AG10803 (cell line): ENCODE data around the gene SF3B6.
"Not testable (repeated sequence)": the region's sequence is repeated elsewhere in the genome, so short reads cannot be mapped to it uniquely, and the experiment has no call there.

Experiments
- DNase-seq: peaks from one replicate; pipeline ENCODE4 v3.0.0; 2010; ENCODE audit warnings: low read depth
- H3K4me3 ChIP-seq: 2 replicates; pipeline ENCODE4 v1.5.1; 2011; ENCODE audit warnings: mild to moderate bottlenecking, low read length, control low read depth
- TF ChIP-seq, protein P1 (sequence below): conservative IDR thresholded peaks from 2 replicates; pipeline ENCODE4 v1.5.1; 2011; ENCODE audit warnings: mild to moderate bottlenecking, low read length, control low read depth, inconsistent platforms

The SF3B6 gene

DNA sequence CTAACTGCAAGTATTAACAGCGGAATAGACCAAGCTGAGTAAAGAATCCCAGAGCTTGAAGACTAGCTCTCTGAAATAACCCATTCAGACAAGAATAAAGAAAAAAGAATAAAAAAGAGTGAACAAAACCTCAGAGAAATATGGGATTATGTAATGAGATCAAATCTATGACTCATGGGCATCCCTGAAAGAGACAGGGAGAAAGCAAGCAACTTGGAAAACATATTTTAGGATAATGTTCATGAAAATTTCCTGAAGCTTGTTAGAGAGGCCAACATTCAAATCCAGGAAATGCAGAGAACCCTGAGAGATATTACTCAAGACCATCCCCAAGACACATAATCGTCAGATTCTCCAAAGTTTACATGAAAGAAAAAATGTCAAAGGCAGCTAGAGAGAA is 29.7 kb upstream of the SF3B6 start:
- H3K4me3 ChIP-seq: no peak overlapping the region
- TF ChIP-seq, protein P1, sequence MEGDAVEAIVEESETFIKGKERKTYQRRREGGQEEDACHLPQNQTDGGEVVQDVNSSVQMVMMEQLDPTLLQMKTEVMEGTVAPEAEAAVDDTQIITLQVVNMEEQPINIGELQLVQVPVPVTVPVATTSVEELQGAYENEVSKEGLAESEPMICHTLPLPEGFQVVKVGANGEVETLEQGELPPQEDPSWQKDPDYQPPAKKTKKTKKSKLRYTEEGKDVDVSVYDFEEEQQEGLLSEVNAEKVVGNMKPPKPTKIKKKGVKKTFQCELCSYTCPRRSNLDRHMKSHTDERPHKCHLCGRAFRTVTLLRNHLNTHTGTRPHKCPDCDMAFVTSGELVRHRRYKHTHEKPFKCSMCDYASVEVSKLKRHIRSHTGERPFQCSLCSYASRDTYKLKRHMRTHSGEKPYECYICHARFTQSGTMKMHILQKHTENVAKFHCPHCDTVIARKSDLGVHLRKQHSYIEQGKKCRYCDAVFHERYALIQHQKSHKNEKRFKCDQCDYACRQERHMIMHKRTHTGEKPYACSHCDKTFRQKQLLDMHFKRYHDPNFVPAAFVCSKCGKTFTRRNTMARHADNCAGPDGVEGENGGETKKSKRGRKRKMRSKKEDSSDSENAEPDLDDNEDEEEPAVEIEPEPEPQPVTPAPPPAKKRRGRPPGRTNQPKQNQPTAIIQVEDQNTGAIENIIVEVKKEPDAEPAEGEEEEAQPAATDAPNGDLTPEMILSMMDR: no peak
- DNase-seq: peak; percentile 46

DNA sequence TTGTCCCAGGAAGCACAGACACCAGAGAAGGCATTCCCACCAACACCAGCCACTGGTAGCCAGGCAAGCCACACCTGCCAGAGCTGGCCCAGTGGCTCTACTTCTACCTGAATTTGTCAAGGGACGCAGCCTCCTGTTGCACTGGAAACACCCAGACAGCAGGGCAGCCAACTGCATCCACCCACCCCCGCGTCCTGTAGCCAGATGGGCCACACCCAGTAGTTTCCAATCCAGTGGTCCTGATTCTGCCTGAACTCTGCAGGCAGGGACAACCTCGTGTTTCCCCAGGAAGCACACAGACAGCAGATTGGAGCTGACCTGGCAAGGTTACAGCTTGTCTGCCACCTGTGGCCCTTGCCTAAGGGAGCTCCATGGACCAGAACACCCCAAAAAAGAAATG is 28.8 kb upstream of the SF3B6 start:
- TF ChIP-seq, protein P1: no peak
- H3K4me3 ChIP-seq: no peak overlapping the region
- no peak for DNase-seq

- TF ChIP-seq, protein P1: no peak
- no peak for DNase-seq
- no peak overlapping the region for H3K4me3 ChIP-seq
Observed at GRCh38 chr2:24104110-24104650, 28.1 kb upstream of the SF3B6 start.

DNA sequence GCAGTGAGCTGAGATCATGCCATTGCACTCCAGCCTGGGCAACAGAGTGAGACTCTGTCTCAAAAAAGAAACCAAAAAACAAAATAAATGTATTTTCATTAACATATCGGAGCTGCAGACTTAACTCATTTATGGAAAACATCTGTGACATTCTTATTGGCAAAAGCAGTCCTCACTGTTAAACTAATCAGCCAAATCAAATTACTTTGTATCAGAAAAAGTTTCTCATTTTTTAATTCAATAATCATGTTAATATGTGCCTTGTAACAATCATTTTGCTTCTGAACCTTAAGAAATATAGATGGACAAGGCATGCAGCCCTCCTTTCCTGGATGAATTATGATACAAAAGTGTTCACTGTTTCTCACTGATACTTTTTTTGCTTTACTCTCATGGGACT is 26.6 kb upstream of the SF3B6 start:
- TF ChIP-seq, protein P1: no peak
- no peak for DNase-seq
- H3K4me3 ChIP-seq: no peak overlapping the region

- TF ChIP-seq, protein P1: no peak
- DNase-seq: no peak
- no peak overlapping the region for H3K4me3 ChIP-seq
Observed at GRCh38 chr2:24101992-24102391, 25.9 kb upstream of the SF3B6 start.

- H3K4me3 ChIP-seq, DNase-seq: not testable (repeated sequence)
Observed at GRCh38 chr2:24100732-24101131, 24.6 kb upstream of the SF3B6 start.

GRCh38 chr2:24095171-24095677 is 19.1 kb upstream of the SF3B6 start:
- DNase-seq, H3K4me3 ChIP-seq: not testable (repeated sequence)

DNA sequence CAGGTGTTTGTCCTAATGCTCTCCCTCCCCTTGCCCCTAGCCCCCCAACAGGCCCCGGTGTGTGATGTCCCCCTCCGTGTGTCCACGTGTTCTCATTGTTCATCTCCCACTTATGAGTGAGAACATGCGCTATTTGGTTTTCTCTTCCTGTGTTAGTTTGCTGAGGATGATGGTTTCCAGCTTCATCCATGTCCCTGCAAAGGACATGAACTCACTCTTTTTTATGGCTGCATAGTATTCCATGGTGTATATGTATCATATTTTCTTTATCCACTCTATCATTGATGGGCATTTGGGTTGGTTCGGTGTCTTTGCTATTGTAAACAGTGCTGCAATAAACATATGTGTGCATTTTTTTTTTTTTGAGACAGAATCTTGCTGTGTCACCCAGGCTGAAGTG is 17.1 kb upstream of the SF3B6 start:
- not testable (repeated sequence) for DNase-seq, H3K4me3 ChIP-seq

DNA sequence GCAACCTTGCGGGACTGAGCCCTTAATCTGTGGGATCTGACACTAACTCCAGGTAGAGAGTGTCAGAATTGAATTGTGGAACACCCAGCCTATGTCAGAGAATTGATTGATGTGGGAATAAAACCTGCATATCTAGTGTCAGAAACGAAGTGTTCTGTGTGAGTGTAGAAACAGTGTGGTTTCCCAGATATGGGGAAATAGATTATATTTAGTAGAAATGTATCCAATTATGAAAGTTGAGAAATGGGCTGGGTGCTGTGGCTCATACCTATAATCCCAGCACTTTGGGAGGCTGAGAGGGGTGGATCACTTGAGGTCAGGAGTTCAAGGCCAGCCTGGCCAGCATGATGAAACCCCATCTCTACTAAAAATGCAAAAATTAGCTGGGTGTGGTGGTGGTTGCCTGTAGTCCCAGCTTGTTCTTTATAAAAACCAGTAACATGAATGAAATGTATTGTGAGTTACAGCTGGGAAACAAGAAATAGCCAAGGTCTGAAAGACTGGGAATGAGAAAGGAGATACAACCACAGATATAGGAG is 12.8 kb upstream of the SF3B6 start:
- DNase-seq: no peak
- no peak overlapping the region for H3K4me3 ChIP-seq
- TF ChIP-seq, protein P1: no peak
